ENCODE measurements around the gene LRRC74B.
A peak's percentile ranks its signal among the peaks of the same experiment; 100 is the strongest.

Gene LRRC74B

GRCh38 chr22:21101877-21102638, 56.3 kb downstream of the LRRC74B start:
- intact Hi-C loops (cut with DNase I; ENCODE audit: low total_unique reads), result no loop called here
- no peak for TF ChIP-seq CTCF (IDR thresholded peaks at IDR 0.05)
- no peak overlapping the region for H3K4me3 ChIP-seq
- DNase-seq, result no peak
- no peaks in the 10 kb centered on the region for H3K36me3 ChIP-seq
- H3K27me3 ChIP-seq, result peaks cover 0 to 46% of the 10 kb centered on the region in 2 donors
- H3K9me3 ChIP-seq, result no peaks in the 10 kb centered on the region
- peaks cover 0 to 3% (median 0%) of the 10 kb centered on the region in 4 donors for H3K4me1 ChIP-seq
- H3K27ac ChIP-seq, result no peak overlapping the region

- peak; percentile 31 to 74 for DNase-seq
- no peaks in the 10 kb centered on the region for H3K9me3 ChIP-seq
- H3K4me3 ChIP-seq, result no peak overlapping the region
- H3K36me3 ChIP-seq, result no peaks in the 10 kb centered on the region
- H3K27ac ChIP-seq, result no peak overlapping the region
- peak; percentile 57 for TF ChIP-seq CTCF (IDR thresholded peaks at IDR 0.05)
- H3K4me1 ChIP-seq, result peaks cover 0 to 3% (median 0%) of the 10 kb centered on the region in 4 donors
- H3K27me3 ChIP-seq, result peaks cover 0 to 47% of the 10 kb centered on the region in 2 donors
- intact Hi-C loops (cut with DNase I; ENCODE audit: low total_unique reads), result no loop called here
Observed at GRCh38 chr22:21102659-21103267, 57.0 kb downstream of the LRRC74B start.

GRCh38 chr22:21103633-21104032, 57.9 kb downstream of the LRRC74B start:
- no peak overlapping the region for H3K27ac ChIP-seq
- no peak overlapping the region for H3K4me3 ChIP-seq
- no peak for TF ChIP-seq CTCF (IDR thresholded peaks at IDR 0.05)
- intact Hi-C loops (cut with DNase I; ENCODE audit: low total_unique reads), result no loop called here
- H3K4me1 ChIP-seq, result peaks cover 0 to 3% (median 0%) of the 10 kb centered on the region in 4 donors
- no peaks in the 10 kb centered on the region for H3K9me3 ChIP-seq
- H3K36me3 ChIP-seq, result no peaks in the 10 kb centered on the region
- H3K27me3 ChIP-seq, result peaks cover 0 to 44% of the 10 kb centered on the region in 2 donors
- DNase-seq, result no peak

GRCh38 chr22:21104126-21104691, 58.5 kb downstream of the LRRC74B start:
- peaks cover 0 to 3% (median 0%) of the 10 kb centered on the region in 4 donors for H3K4me1 ChIP-seq
- H3K9me3 ChIP-seq, result no peaks in the 10 kb centered on the region
- no peak for TF ChIP-seq CTCF (IDR thresholded peaks at IDR 0.05)
- no peak for DNase-seq
- H3K27ac ChIP-seq, result no peak overlapping the region
- no peak overlapping the region for H3K4me3 ChIP-seq
- peaks cover 0 to 43% of the 10 kb centered on the region in 2 donors for H3K27me3 ChIP-seq
- H3K36me3 ChIP-seq, result no peaks in the 10 kb centered on the region
- intact Hi-C loops (cut with DNase I; ENCODE audit: low total_unique reads), result no loop called here

GRCh38 chr22:21105294-21105693, 59.5 kb downstream of the LRRC74B start:
- TF ChIP-seq CTCF (IDR thresholded peaks at IDR 0.05), result no peak
- H3K4me1 ChIP-seq, result peaks cover 0 to 3% (median 0%) of the 10 kb centered on the region in 4 donors
- peaks cover 0 to 34% of the 10 kb centered on the region in 2 donors for H3K27me3 ChIP-seq
- no peaks in the 10 kb centered on the region for H3K36me3 ChIP-seq
- intact Hi-C loops (cut with DNase I; ENCODE audit: low total_unique reads), result no loop called here
- no peak overlapping the region for H3K4me3 ChIP-seq
- no peaks in the 10 kb centered on the region for H3K9me3 ChIP-seq
- DNase-seq, result no peak
- no peak overlapping the region for H3K27ac ChIP-seq
